Tibial nerve (tissue), 3 donors: Measurements from ENCODE around the gene FYB2.

ENCODE experiments used
- POLR2A ChIP-seq, 2 donors: fragments of 450-650 bp; IDR thresholded peaks; one replicate each; pipeline ENCODE4 v1.6.1; 2017; ENCODE audit warnings: antibody characterized with exemption in 2 of 2, mild to moderate bottlenecking in 2 of 2, moderate library complexity in 2 of 2
- TF ChIP-seq, protein P1 (sequence below), 5 experiments: fragments of 200-600 bp in 3 of 5; fragments of 450-650 bp in 2 of 5; sonication (generic) in 3 of 5; IDR thresholded peaks; one replicate each; pipeline ENCODE4 v1.5.1; 2016 to 2019; ENCODE audit warnings: antibody characterized with exemption in 5 of 5, mild to moderate bottlenecking in 3 of 5, moderate library complexity in 2 of 5

DNA sequence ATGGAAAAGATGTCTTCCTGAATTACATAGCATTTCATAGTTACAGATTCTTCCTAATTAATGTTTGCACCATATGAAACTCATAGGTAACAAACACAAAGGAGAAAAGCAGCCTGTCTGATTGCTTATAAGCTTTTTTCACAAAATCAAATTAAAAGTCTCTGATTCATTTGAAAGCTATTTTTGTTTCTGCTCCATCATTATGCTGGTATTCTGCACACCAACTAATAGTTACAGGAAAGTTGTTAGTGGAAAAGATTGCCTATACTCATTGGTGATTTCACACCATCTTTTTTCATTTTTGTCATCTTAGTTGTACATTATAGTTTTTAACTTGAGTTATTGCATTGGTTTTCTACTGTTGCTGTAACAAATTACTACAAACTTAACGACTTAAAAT, 104.0 kb downstream of the FYB2 start:
- TF ChIP-seq, protein P1, sequence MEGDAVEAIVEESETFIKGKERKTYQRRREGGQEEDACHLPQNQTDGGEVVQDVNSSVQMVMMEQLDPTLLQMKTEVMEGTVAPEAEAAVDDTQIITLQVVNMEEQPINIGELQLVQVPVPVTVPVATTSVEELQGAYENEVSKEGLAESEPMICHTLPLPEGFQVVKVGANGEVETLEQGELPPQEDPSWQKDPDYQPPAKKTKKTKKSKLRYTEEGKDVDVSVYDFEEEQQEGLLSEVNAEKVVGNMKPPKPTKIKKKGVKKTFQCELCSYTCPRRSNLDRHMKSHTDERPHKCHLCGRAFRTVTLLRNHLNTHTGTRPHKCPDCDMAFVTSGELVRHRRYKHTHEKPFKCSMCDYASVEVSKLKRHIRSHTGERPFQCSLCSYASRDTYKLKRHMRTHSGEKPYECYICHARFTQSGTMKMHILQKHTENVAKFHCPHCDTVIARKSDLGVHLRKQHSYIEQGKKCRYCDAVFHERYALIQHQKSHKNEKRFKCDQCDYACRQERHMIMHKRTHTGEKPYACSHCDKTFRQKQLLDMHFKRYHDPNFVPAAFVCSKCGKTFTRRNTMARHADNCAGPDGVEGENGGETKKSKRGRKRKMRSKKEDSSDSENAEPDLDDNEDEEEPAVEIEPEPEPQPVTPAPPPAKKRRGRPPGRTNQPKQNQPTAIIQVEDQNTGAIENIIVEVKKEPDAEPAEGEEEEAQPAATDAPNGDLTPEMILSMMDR (IDR thresholded peaks at IDR 0.05), result no peak
- TF ChIP-seq POLR2A (IDR thresholded peaks at IDR 0.05), result no peak
